Smooth muscle cell (in vitro differentiated cells): ENCODE results near the gene IKZF3. TPM values are rescaled to one million over a fixed set of nuclear protein-coding genes. Genes with fewer than 3 reads are reported as not detected.

ENCODE experiments used
- DNase-seq: peaks from one replicate; lab custom pipeline; 2025; ENCODE audit not compliant: unreplicated experiment; lab: John Stamatoyannopoulos, UW
- H2AFZ ChIP-seq: fragments of 200-600 bp; sonication (generic); 2 replicates; pipeline ENCODE4 v1.6.0; 2016; ENCODE audit warnings: antibody characterized with exemption, low read depth, mild to moderate bottlenecking
- H3F3A ChIP-seq: fragments of 200-600 bp; sonication (generic); 2 replicates; pipeline ENCODE4 v1.6.0; 2017; ENCODE audit warnings: antibody characterized with exemption, low read depth
- H3K27ac ChIP-seq: fragments of 200-600 bp; sonication (generic); 2 replicates; pipeline ENCODE4 v1.5.1; 2016; ENCODE audit warnings: low read depth, mild to moderate bottlenecking
- H3K27me3 ChIP-seq: fragments of 200-600 bp; sonication (generic); 2 replicates; pipeline ENCODE4 v1.6.1; 2016; ENCODE audit warnings: low read depth, mild to moderate bottlenecking
- H3K36me3 ChIP-seq: fragments of 200-600 bp; sonication (generic); 2 replicates; pipeline ENCODE4 v1.5.1; 2016; ENCODE audit warnings: low read depth
- H3K4me1 ChIP-seq: fragments of 200-600 bp; sonication (generic); 2 replicates; pipeline ENCODE4 v1.5.1; 2016; ENCODE audit warnings: low read depth
- H3K4me2 ChIP-seq: fragments of 200-600 bp; sonication (generic); 2 replicates; pipeline ENCODE4 v1.6.0; 2016; ENCODE audit warnings: mild to moderate bottlenecking
- H3K4me3 ChIP-seq: fragments of 200-600 bp; sonication (generic); 2 replicates; pipeline ENCODE4 v1.5.1; 2016; ENCODE audit warnings: mild to moderate bottlenecking
- H3K79me2 ChIP-seq: fragments of 200-600 bp; sonication (generic); 2 replicates; pipeline ENCODE4 v1.6.0; 2016; ENCODE audit warnings: low read depth, mild to moderate bottlenecking
- H3K9ac ChIP-seq: fragments of 200-600 bp; sonication (generic); 2 replicates; pipeline ENCODE4 v1.6.0; 2016; ENCODE audit warnings: low read depth
- H3K9me3 ChIP-seq: fragments of 200-600 bp; sonication (generic); replicated peaks from 2 replicates; pipeline ENCODE4 v1.5.1; 2016; ENCODE audit warnings: low read depth
- H4K20me1 ChIP-seq: fragments of 200-600 bp; sonication (generic); 2 replicates; pipeline ENCODE4 v1.6.0; 2016; ENCODE audit warnings: low read depth
- WGBS: methylation state at CpG from one replicate; pipeline ENCODE4 v1.1.7; 2016; ENCODE audit warnings: low lambda C conversion rate; 5-methylcytosine and 5-hydroxymethylcytosine counted together
- polyA plus RNA-seq: library from polyadenylated mRNA; unstranded; fragments of >200 nt; fragmentation: Nextera tagmentation; extraction: Ambion mirVana; gene quantifications from 2 replicates; pipeline ENCODE4 v1.2.1, GENCODE V29; 2016
- total RNA-seq: library from RNA; depleted of rRNA; stranded (reverse); fragments of >200 nt; gene quantifications from 2 replicates; pipeline ENCODE4 v1.2.3, GENCODE V29; 2014
- TF ChIP-seq, protein P1 (sequence below): fragments of 200-600 bp; sonication (generic); IDR thresholded peaks from 2 replicates; pipeline ENCODE4 v1.5.1; 2017; ENCODE audit warnings: borderline replicate concordance, mild to moderate bottlenecking, antibody characterized with exemption; ENCODE audit not compliant: insufficient read depth, poor library complexity, severe bottlenecking

The IKZF3 gene
- total and polyA plus RNA-seq, 2 experiments from 2014 or later: under 0.01 TPM; not detected in 1

DNA sequence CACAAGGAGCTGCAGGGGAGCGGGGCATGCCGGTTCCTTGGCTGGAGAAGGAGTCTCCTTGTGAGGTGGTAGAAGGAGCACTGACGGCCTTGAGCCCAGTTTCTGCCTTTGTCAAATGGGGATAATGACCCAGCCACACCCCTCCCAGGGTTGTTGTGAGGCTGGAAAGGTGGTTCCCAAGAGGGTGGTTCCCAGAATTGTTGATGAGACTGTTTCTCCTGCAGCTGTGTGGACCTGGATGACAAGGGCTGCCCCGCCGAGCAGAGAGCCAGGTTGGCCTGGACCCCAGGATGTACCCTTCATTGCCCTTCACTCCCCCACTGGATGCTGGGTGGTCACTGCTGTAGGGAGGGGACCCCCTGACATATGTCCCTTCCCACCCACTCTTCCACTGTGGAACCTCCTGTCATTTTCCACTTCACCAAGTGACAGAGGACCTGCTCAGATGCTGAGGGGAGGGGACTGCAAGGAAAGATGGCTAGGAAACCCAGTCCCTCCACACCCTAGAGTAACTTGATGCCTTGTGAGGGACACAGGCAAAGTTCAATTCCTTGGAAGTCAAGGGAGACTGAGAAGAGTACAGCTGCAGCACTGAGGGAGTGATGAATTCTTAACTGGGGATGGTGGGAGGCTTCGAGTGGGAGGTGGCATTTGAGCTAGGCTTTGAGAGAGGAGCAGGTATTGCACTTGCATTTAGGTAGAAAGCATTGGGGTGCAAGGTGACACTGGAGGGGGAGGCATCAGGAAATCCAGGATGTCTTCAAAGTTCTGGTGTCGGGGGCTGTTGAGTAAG lies 144.4 kb downstream of the IKZF3 start:
- H3K9me3 ChIP-seq: no peaks in the 10 kb centered on the region
- H3K27me3 ChIP-seq: no peaks in the 10 kb centered on the region
- 95% methylated on average over 7 of the region's 7 CpGs for WGBS
- no peaks in the 10 kb centered on the region for H3F3A ChIP-seq
- H3K36me3 ChIP-seq: no peaks in the 10 kb centered on the region
- H3K9ac ChIP-seq: no peak overlapping the region
- no peak overlapping the region for H3K4me2 ChIP-seq
- H3K4me1 ChIP-seq: no peaks in the 10 kb centered on the region
- no peak overlapping the region for H2AFZ ChIP-seq
- no peak for DNase-seq
- H4K20me1 ChIP-seq: no peaks in the 10 kb centered on the region
- H3K4me3 ChIP-seq: no peak overlapping the region
- H3K27ac ChIP-seq: no peak overlapping the region
- H3K79me2 ChIP-seq: no peaks in the 10 kb centered on the region
- TF ChIP-seq, protein P1, sequence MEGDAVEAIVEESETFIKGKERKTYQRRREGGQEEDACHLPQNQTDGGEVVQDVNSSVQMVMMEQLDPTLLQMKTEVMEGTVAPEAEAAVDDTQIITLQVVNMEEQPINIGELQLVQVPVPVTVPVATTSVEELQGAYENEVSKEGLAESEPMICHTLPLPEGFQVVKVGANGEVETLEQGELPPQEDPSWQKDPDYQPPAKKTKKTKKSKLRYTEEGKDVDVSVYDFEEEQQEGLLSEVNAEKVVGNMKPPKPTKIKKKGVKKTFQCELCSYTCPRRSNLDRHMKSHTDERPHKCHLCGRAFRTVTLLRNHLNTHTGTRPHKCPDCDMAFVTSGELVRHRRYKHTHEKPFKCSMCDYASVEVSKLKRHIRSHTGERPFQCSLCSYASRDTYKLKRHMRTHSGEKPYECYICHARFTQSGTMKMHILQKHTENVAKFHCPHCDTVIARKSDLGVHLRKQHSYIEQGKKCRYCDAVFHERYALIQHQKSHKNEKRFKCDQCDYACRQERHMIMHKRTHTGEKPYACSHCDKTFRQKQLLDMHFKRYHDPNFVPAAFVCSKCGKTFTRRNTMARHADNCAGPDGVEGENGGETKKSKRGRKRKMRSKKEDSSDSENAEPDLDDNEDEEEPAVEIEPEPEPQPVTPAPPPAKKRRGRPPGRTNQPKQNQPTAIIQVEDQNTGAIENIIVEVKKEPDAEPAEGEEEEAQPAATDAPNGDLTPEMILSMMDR: no peak

DNA sequence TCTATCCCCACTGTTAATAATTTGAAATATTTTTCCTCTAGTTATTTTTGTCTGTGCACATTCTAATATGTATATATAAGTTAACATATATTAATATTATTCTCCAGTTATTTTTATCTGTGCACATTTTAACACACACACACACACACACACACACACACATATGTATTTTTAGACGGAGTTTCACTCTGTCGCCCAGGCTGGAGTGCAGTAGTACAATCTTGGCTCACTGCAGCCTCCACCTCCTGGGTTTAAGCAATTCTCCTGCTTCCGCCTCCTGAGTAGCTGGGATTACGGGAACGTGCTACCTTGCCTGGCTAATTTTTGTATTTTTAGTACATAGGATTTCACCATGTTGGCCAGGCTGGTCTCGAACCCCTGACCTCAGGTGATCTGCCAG lies 146.5 kb downstream of the IKZF3 start:
- Histone ChIP-seq H3K36me3 (no peaks in the 10 kb centered on the region), H3K27ac (no peak overlapping the region)

DNA sequence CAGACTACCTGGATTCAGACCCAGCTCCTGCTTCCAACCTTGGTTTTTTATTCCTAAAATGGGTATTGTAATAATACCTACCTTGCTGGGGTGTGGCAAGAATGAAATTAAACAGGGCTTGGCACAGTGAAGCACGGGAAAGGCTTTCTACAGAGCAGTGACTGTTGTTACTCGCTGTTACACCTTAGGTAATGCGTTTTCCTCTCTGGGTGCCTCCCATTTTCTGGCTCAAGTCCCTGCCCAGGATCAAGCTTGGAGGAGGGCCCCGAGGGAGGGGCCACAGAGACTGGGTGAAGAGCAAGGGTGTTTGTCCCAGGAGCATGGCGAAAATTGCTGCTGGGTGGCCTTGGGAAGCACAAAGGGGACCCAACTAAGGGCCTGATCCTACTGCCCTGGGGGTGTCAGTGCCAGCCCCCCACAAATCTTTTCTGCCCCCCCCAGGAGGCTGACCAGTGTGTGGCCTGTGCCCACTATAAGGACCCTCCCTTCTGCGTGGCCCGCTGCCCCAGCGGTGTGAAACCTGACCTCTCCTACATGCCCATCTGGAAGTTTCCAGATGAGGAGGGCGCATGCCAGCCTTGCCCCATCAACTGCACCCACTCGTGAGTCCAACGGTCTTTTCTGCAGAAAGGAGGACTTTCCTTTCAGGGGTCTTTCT lies 147.1 kb downstream of the IKZF3 start:
- Histone ChIP-seq H3K79me2 (no peaks in the 10 kb centered on the region), H3K4me3 (no peak overlapping the region), H3K27ac (no peak overlapping the region), H3K4me1 (no peaks in the 10 kb centered on the region), H3F3A (no peaks in the 10 kb centered on the region), H3K9ac (no peak overlapping the region), H3K27me3 (no peaks in the 10 kb centered on the region), H4K20me1 (peaks cover 3% of the 10 kb centered on the region), H3K9me3 (no peaks in the 10 kb centered on the region), H3K4me2 (no peak overlapping the region), H3K36me3 (no peaks in the 10 kb centered on the region), H2AFZ (no peak overlapping the region)
- DNase-seq: no peak
- WGBS: 95% methylated on average over 11 of the region's 11 CpGs
- TF ChIP-seq, protein P1: no peak

More for the DNA sequence above, 146.5 kb downstream of the IKZF3 start:
- no peak for DNase-seq
- 94% methylated on average over 6 of the region's 6 CpGs for WGBS
- TF ChIP-seq, protein P1: no peak
- peaks cover 3% of the 10 kb centered on the region for H4K20me1 ChIP-seq
- no peaks in the 10 kb centered on the region for H3F3A ChIP-seq
- no peak overlapping the region for H2AFZ ChIP-seq
- no peak overlapping the region for H3K4me3 ChIP-seq
- no peaks in the 10 kb centered on the region for H3K4me1 ChIP-seq
- H3K27me3 ChIP-seq: no peaks in the 10 kb centered on the region
- no peak overlapping the region for H3K4me2 ChIP-seq
- H3K9ac ChIP-seq: no peak overlapping the region
- H3K79me2 ChIP-seq: no peaks in the 10 kb centered on the region
- H3K9me3 ChIP-seq: no peaks in the 10 kb centered on the region
